Transverse colon (tissue), 4 donors: ENCODE results near the gene PEF1.

ENCODE experiments used
- CTCF ChIP-seq, 5 experiments: fragments of 200-600 bp in 3 of 5; fragments of 450-650 bp in 2 of 5; sonication (generic) in 3 of 5; IDR thresholded peaks; 1 replicate in 2 of 5; 2 replicates in 3 of 5; pipeline ENCODE4 v1.5.1; 2016 to 2017; ENCODE audit warnings: antibody characterized with exemption in 5 of 5, inconsistent platforms in 3 of 5, mild to moderate bottlenecking in 2 of 5, moderate library complexity in 1 of 5
- POLR2A ChIP-seq: fragments of 450-650 bp; IDR thresholded peaks from one replicate; pipeline ENCODE4 v1.6.1; 2016; ENCODE audit warnings: antibody characterized with exemption, mild to moderate bottlenecking, moderate library complexity
- POLR2AphosphoS5 ChIP-seq, 3 donors: sonication (generic); formaldehyde crosslinking; IDR thresholded peaks; one replicate each; pipeline ENCODE4 v1.6.1; 2016; ENCODE audit warnings: antibody characterized with exemption in 3 of 3

DNA sequence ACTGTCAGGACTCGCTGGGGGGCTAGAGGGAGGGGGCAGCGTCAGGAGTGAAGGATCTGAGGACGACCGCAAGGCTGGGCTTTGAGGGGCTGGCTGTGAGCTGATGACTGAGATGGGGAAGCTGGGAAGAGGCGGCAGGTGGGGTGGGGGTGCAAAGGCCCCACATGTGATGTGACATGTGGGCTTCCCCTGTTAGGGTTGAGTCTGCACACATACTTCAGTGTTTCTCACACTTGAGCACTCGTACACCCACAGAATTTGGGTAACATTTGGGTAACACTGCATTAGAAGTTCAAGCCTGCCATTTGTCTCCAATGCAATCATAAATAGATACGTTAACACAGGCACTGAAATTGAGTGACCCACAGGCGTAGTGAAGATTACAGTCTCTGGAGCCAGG lies 42.9 kb upstream of the PEF1 start:
- no peak for TF ChIP-seq POLR2AphosphoS5 (IDR thresholded peaks at IDR 0.05)
- no peak for TF ChIP-seq POLR2A
- TF ChIP-seq CTCF (IDR thresholded peaks at IDR 0.05) = no peak
